Right lobe of liver (tissue), 6 donors: ENCODE results near the gene MFAP3. TPM values are rescaled to one million over a fixed set of nuclear protein-coding genes. Genes with fewer than 3 reads are reported as not detected.
A peak's percentile ranks its signal among the peaks of the same experiment; 100 is the strongest.

Source experiments
- ATAC-seq, 4 donors: fragments of 200-7000 bp; cut with Tn5 transposase; one replicate each; pipeline ENCODE4 v1.9.1; 2020; ENCODE audit warnings: mild to moderate bottlenecking in 4 of 4, moderate library complexity in 4 of 4
- DNase-seq, 3 donors: peaks; one replicate each; pipeline ENCODE4 v3.0.0-alpha.2; 2020
- H3K27ac ChIP-seq, 3 donors: fragments of 200-600 bp; one replicate each; pipeline ENCODE4 v1.8.0; 2022
- H3K27me3 ChIP-seq, 2 donors: fragments of 200-600 bp; one replicate each; pipeline ENCODE4 v1.8.0; 2022
- H3K36me3 ChIP-seq, 4 donors: fragments of 200-600 bp; sonication (generic) in 1 of 4; one replicate each; pipeline versions ENCODE4 v1.5.1 to v1.8.0; 2017 to 2022; ENCODE audit warnings: control low read depth in 1 of 4
- H3K4me1 ChIP-seq, 4 donors: fragments of 200-600 bp; sonication (generic) in 1 of 4; one replicate each; pipeline versions ENCODE4 v1.5.1 to v1.8.0; 2017 to 2022; ENCODE audit warnings: control low read depth in 1 of 4
- H3K4me3 ChIP-seq, 3 donors: fragments of 200-600 bp; one replicate each; pipeline ENCODE4 v1.8.0; 2022
- H3K9me3 ChIP-seq, 4 donors: fragments of 200-600 bp; sonication (generic) in 1 of 4; one replicate each; pipeline versions ENCODE4 v1.5.1 to v1.8.0; 2017 to 2022; ENCODE audit warnings: control low read depth in 1 of 4
- POLR2A ChIP-seq: fragments of 450-650 bp; IDR thresholded peaks from one replicate; pipeline ENCODE4 v1.6.1; 2017; ENCODE audit warnings: antibody characterized with exemption, mild to moderate bottlenecking
- WGBS: methylation state at CpG from one replicate; pipeline ENCODE4 v1.1.6; 2018; ENCODE audit warnings: low coverage, low lambda C conversion rate; ENCODE audit not compliant: insufficient coverage; ENCODE audit errors: missing lambda C conversion rate; 5-methylcytosine and 5-hydroxymethylcytosine counted together
- intact Hi-C, 2 donors: fragments of 100-400 bp; cut with DNase I; formaldehyde crosslinking; loops; one replicate each; pipeline versions ENCODE4 v1.11.2 to v1.14.1; 2022
- long read RNA-seq: library from polyadenylated mRNA; unstranded; transcript quantifications from one replicate; pipeline ENCODE4 v2.0.0, GENCODE V29; 2019
- total RNA-seq, 6 experiments: library from RNA; depleted of rRNA in 2 of 6; stranded (reverse); fragments of >200 nt in 2 of 6; fragmentation: NEBNext Ultra II Directional in 3 of 6; extraction: Animal tissue kit (Norgen Biotek cat#: 25700) in 3 of 6; gene quantifications; one replicate each; pipeline versions ENCODE4 v1.1.0 to v1.2.4, GENCODE V29; 2016 to 2023
- TF ChIP-seq, protein P1 (sequence below), 4 donors: fragments of 200-600 bp in 3 of 4; fragments of 450-650 bp in 1 of 4; IDR thresholded peaks; one replicate each; pipeline versions ENCODE4 v1.5.1 to v1.8.0; 2016 to 2022; ENCODE audit warnings: antibody characterized with exemption in 4 of 4, mild to moderate bottlenecking in 2 of 4
- donor health status: DM: no; HTN: yes; CAD: no.
- donor health status: DM: no; HTN: no; CAD: no.
- donor health status: DM: no; HTN: no; CAD: no.
- donor health status: DM: no; HTN: yes; CAD: no.
- donor health status: DM: no; HTN: yes; CAD: no.

The MFAP3 gene
- total RNA-seq = 10 to 100 TPM; 14.8 to 29.8 (median 16.1) TPM
- long read RNA-seq = 0 reads

DNA sequence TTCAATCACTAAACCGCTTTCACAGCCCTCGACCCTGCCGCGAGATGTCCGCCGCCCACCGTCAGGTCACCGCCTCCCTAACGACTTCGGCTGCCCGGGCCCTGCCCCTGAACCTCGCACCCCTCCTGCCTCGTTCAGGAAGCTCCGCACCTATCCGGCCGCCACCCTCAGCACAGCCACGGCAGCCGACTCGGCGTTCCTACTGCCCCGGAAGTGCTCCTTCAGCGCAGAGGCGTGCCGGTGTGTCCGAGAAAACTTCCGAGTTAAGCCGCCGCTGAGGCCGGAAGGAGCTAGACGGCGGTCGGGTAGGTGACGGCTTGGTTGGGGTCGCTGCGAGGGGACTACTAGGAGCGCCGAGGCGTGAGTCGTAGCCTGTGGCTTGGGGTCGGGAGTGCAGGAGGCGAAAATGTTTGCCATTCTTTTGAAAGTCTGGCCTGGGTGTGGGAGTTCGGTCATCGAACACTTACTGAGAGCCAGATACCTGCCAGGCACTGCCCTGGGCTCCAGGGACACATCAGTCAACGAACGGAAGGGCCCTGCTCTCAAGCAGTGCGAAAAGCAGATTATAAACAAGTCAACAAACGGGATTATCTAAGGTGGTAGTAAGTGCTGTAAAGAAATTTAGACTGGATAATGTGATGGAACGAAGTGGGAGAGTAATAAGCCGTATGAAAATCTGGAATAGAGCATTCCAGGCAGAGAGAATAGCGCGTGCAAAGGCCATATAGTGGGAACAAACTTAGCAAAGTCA, at the start of gene MFAP3, which contains the start of gene FAM114A2:
MFAP3 (plus strand) TSS at position 261 of the 751 bp plus-strand sequence. CDS start 10,756 bp downstream, outside the sequence.
FAM114A2 (minus strand) TSS at position 204 of the 751 bp plus-strand sequence. CDS start 3,957 bp downstream, outside the sequence.
- Histone ChIP-seq H3K4me1 (peaks cover 0 to 17% (median 8%) of the 10 kb centered on the region in 4 donors), H3K27ac (peak within 1 kb of the TSS; percentile 50 to 87 (median 61)), H3K36me3 (no peaks in the 10 kb centered on the region), H3K9me3 (no peaks in the 10 kb centered on the region), H3K27me3 (no peaks in the 10 kb centered on the region), H3K4me3 (peak within 1 kb of the TSS; percentile 71 to 77 (median 74))
- TF ChIP-seq, protein P1, sequence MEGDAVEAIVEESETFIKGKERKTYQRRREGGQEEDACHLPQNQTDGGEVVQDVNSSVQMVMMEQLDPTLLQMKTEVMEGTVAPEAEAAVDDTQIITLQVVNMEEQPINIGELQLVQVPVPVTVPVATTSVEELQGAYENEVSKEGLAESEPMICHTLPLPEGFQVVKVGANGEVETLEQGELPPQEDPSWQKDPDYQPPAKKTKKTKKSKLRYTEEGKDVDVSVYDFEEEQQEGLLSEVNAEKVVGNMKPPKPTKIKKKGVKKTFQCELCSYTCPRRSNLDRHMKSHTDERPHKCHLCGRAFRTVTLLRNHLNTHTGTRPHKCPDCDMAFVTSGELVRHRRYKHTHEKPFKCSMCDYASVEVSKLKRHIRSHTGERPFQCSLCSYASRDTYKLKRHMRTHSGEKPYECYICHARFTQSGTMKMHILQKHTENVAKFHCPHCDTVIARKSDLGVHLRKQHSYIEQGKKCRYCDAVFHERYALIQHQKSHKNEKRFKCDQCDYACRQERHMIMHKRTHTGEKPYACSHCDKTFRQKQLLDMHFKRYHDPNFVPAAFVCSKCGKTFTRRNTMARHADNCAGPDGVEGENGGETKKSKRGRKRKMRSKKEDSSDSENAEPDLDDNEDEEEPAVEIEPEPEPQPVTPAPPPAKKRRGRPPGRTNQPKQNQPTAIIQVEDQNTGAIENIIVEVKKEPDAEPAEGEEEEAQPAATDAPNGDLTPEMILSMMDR (IDR thresholded peaks at IDR 0.05) = no peak
- peak; percentile 85 for TF ChIP-seq POLR2A
- WGBS = under 1% methylated on average over 29 of the region's 51 CpGs
- intact Hi-C loops = no loop called here
- peak; percentile 99 to 100 (median 100) for ATAC-seq
- DNase-seq = peak; percentile 92 to 95 (median 93)

DNA sequence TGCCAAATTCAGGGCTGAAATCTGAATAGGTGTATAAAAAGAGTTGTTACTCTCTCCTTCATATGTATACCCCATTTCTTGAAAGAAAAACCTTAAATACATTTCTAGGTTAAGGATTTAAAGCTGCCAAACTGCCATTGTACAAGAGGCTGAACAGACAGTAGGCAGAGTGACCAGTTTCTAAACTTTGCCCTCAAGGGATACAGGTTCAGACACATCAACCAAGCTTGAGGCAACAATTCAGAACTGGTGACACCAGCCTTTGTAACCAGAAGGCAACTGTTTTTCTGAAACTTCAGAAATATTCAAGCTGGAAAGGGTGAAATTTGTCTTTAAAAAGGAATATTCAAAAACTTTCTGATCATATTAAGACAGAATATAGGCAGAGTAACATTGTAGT, 47.6 kb upstream of the MFAP3 start:
- TF ChIP-seq, protein P1 (IDR thresholded peaks at IDR 0.05) = no peak
- TF ChIP-seq POLR2A = no peak
- Histone ChIP-seq H3K27ac (no peak overlapping the region), H3K9me3 (no peaks in the 10 kb centered on the region), H3K36me3 (peaks cover 0 to 10% (median 4%) of the 10 kb centered on the region in 4 donors), H3K4me1 (no peaks in the 10 kb centered on the region), H3K27me3 (no peaks in the 10 kb centered on the region), H3K4me3 (no peak overlapping the region)
- ATAC-seq (no peak), DNase-seq (no peak)
- intact Hi-C loops = no loop called here

DNA sequence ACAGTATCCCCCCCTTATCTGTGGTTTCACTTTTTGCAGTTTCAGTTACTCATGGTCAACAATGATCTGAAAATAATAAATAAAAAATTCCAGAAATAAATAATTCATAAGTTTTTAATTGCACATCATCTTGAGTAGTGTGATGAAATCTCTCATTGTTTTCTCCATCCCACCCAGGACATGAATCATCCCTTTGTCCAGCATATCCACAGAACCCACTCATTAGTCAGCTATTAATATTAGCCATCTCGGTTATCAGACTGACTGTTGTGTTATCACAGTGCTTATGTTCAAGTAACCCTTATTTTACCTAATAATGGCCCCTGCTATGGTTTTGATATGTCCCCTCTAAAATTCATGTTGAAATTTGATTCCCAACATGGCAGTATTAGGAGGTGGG, 40.8 kb upstream of the MFAP3 start:
- H3K27me3 ChIP-seq = no peaks in the 10 kb centered on the region
- no peak overlapping the region for H3K4me3 ChIP-seq
- H3K36me3 ChIP-seq = peaks cover 0 to under 1% (median 0%) of the 10 kb centered on the region in 4 donors
- no peak for ATAC-seq
- 54% methylated on average over 1 of the region's 1 CpG for WGBS
- TF ChIP-seq, protein P1 (IDR thresholded peaks at IDR 0.05) = no peak
- no peak for TF ChIP-seq POLR2A
- no peaks in the 10 kb centered on the region for H3K4me1 ChIP-seq
- no peak for DNase-seq
- intact Hi-C loops = no loop called here
- H3K27ac ChIP-seq = no peak overlapping the region
- no peaks in the 10 kb centered on the region for H3K9me3 ChIP-seq

DNA sequence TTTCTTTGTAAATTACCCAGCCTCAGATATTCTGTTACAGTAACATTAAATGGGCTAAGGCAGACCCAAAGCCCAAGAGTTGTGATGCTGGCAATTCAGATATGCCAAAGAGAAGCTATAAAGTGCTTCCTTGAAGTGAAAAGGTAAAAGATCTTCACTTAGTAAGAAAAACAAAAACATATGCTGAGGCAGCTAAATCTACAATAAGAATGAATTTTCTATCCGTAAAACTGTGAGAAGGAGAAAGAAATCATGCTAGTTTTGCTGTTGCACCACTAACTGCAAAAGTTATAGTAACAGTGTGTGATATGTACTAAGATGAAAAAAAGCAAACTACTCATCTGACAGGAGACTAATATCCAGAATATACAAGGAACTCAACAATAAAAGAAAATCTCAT, 40.0 kb upstream of the MFAP3 start:
- no peak for ATAC-seq
- 100% methylated on average over 1 of the region's 1 CpG for whole genome bisulfite sequencing
- no peaks in the 10 kb centered on the region for H3K4me1 ChIP-seq

More for the DNA sequence above, 40.0 kb upstream of the MFAP3 start:
- H3K4me3 ChIP-seq = no peak overlapping the region
- H3K36me3 ChIP-seq = no peaks in the 10 kb centered on the region
- intact Hi-C loops = no loop called here
- H3K27ac ChIP-seq = no peak overlapping the region
- TF ChIP-seq, protein P1 (IDR thresholded peaks at IDR 0.05) = no peak
- TF ChIP-seq POLR2A = no peak
- no peaks in the 10 kb centered on the region for H3K9me3 ChIP-seq
- no peak for DNase-seq
- H3K27me3 ChIP-seq = no peaks in the 10 kb centered on the region
